WTC11 (cell line): ENCODE data around the gene DISC1.

ENCODE experiments used
- CTCF ChIP-seq: fragments of 200-600 bp; IDR thresholded peaks from 2 replicates; pipeline ENCODE4 v1.8.0; 2022; ENCODE audit warnings: antibody characterized with exemption
- GRHL2 ChIP-seq: fragments of 250-450 bp; sonication (Bioruptor Pico); IDR thresholded peaks from 2 replicates; pipeline ENCODE4 v1.8.0; 2022; ENCODE audit warnings: mild to moderate bottlenecking, moderate library complexity; ENCODE audit not compliant: insufficient replicate concordance, severe bottlenecking
- ZNF671 ChIP-seq: fragments of 250-450 bp; sonication (Bioruptor Pico); IDR thresholded peaks from 2 replicates; pipeline ENCODE4 v1.8.0; 2021; ENCODE audit warnings: mild to moderate bottlenecking
- TF ChIP-seq, protein P1 (sequence below): sonication (generic); formaldehyde crosslinking; IDR thresholded peaks from 2 replicates; pipeline ENCODE4 v1.8.1; 2023; ENCODE audit warnings: mild to moderate bottlenecking, moderate library complexity, missing genetic modification reagents

GRCh38 chr1:232084584-232085223, 458.1 kb downstream of the DISC1 start:
- no peak for TF ChIP-seq ZNF671 (CRISPR knock-in tag)
- TF ChIP-seq, protein P1, sequence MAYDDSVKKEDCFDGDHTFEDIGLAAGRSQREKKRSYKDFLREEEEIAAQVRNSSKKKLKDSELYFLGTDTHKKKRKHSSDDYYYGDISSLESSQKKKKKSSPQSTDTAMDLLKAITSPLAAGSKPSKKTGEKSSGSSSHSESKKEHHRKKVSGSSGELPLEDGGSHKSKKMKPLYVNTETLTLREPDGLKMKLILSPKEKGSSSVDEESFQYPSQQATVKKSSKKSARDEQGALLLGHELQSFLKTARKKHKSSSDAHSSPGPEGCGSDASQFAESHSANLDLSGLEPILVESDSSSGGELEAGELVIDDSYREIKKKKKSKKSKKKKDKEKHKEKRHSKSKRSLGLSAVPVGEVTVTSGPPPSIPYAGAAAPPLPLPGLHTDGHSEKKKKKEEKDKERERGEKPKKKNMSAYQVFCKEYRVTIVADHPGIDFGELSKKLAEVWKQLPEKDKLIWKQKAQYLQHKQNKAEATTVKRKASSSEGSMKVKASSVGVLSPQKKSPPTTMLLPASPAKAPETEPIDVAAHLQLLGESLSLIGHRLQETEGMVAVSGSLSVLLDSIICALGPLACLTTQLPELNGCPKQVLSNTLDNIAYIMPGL (CRISPR knock-in tag), result no peak
- no peak for TF ChIP-seq GRHL2 (CRISPR knock-in tag)
- TF ChIP-seq CTCF, result no peak
